ENCODE measurements around the gene CEP85L.

Gene CEP85L

DNA sequence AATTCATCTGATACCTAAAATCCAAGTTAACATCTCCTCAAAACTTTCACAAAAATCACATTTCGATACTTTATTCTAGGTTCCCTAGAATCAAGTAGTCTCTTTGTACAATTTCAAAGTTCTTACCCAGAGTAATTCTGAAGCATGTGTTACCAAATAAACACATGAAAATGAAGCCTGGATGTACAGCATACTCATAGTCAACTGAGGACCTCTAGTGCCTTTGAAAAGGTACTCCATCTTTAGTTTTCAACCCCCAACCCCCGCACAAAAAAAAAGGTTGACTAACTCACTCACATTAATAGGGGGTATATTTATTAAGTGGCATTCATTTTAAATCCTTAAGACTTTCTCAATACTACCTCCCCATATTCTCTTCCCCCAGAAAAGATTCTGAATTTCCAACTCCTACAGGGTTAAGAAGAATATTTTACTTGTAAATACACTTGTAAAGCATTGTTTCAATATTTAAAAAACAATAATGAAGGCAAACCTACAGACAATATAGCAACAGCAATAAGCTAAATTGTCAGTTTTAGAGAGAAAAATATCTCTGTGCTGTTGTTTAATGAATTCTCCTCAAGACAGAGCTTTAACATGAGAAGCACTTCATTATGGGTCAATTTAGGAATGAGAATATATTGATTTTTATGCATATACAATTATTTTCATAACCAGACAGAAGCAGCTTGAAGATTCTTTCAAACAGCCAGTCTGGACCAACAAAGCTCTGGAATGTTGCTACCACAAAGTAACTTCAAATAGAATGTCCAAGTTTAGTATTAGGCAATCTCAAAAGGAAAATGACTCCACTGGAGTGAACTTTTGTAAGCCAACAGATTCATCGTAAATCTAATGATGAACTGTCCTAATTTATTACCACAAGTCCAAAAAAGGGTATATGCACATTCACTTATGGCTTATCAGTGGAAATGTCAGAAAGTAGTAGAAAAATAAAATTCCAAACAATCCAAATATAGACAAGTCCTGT, 100.0 kb downstream of the CEP85L start:
- H3K4me3 ChIP-seq (ENCODE audit: low read depth, low read length), result no peak overlapping the region
- DNase-seq (ENCODE audit: low read depth), result no peak
- TF ChIP-seq CTCF (IDR thresholded peaks at IDR 0.05; ENCODE audit: low read depth, low read length, missing control alignments), result peak; percentile 49

DNA sequence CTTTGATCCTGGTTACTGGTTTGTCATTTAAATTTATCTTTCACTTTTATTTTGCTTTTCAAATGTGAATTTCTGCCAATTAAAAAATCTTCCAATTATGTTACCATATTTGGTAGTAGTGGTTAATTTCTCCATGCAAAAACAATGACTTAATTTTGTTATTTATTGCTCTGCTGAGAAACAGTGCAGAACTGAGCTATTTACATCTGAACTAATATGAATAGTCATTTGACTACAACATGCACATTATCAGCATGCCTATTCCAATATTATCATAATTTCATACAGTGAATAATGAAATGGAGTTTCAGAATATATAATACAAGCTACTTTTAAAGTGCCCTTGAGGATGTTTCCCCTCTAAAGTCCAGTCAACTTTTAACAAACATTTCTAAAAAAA, 102.8 kb downstream of the CEP85L start:
- no peak for DNase-seq (ENCODE audit: low read depth)
- no peak for TF ChIP-seq CTCF (IDR thresholded peaks at IDR 0.05; ENCODE audit: low read depth, low read length, missing control alignments)

GRCh38 chr6:118548136-118548535, 103.3 kb downstream of the CEP85L start, which contains the start of gene PLN:
Gene PLN (plus strand): TSS chr6:118548296. CDS start chr6:118558922, 10,626 bp downstream.
- TF ChIP-seq CTCF (IDR thresholded peaks at IDR 0.05; ENCODE audit: low read depth, low read length, missing control alignments), result no peak

More for the DNA sequence above, 102.8 kb downstream of the CEP85L start:
- no peak overlapping the region for H3K4me3 ChIP-seq (ENCODE audit: low read depth, low read length)

GRCh38 chr6:118546880-118547218, 104.5 kb downstream of the CEP85L start:
- TF ChIP-seq CTCF (IDR thresholded peaks at IDR 0.05; ENCODE audit: low read depth, low read length, missing control alignments), result no peak

More at GRCh38 chr6:118548136-118548535, 103.3 kb downstream of the CEP85L start, which contains the start of gene PLN:
- DNase-seq (ENCODE audit: low read depth), result no peak
- H3K4me3 ChIP-seq (ENCODE audit: low read depth, low read length), result no peak within 1 kb of the TSS

GRCh38 chr6:118546164-118546879, 105.1 kb downstream of the CEP85L start:
- H3K4me3 ChIP-seq (ENCODE audit: low read depth, low read length), result no peak overlapping the region
- TF ChIP-seq CTCF (IDR thresholded peaks at IDR 0.05; ENCODE audit: low read depth, low read length, missing control alignments), result no peak
- no peak for DNase-seq (ENCODE audit: low read depth)

More at GRCh38 chr6:118546880-118547218, 104.5 kb downstream of the CEP85L start:
- no peak overlapping the region for H3K4me3 ChIP-seq (ENCODE audit: low read depth, low read length)
- DNase-seq (ENCODE audit: low read depth), result no peak

- no peak for DNase-seq (ENCODE audit: low read depth)
- TF ChIP-seq CTCF (IDR thresholded peaks at IDR 0.05; ENCODE audit: low read depth, low read length, missing control alignments), result no peak
- no peak overlapping the region for H3K4me3 ChIP-seq (ENCODE audit: low read depth, low read length)
Measured at GRCh38 chr6:118544105-118544504, 107.3 kb downstream of the CEP85L start.
